Measurements from ENCODE around the gene NME2. TPM values are rescaled to one million over a fixed set of nuclear protein-coding genes. Genes with fewer than 3 reads are reported as not detected.
"Not testable (repeated sequence)": the region's sequence is repeated elsewhere in the genome, so short reads cannot be mapped to it uniquely, and the experiment has no call there.

Gene NME2
- total RNA-seq, 1 donor from 2014 or later: 262 TPM

- DNase-seq (ENCODE audit: low spot score): no peak
These were observed 13.4 kb upstream of the NME2 start for GRCh38 chr17:51152766-51153209.

DNA sequence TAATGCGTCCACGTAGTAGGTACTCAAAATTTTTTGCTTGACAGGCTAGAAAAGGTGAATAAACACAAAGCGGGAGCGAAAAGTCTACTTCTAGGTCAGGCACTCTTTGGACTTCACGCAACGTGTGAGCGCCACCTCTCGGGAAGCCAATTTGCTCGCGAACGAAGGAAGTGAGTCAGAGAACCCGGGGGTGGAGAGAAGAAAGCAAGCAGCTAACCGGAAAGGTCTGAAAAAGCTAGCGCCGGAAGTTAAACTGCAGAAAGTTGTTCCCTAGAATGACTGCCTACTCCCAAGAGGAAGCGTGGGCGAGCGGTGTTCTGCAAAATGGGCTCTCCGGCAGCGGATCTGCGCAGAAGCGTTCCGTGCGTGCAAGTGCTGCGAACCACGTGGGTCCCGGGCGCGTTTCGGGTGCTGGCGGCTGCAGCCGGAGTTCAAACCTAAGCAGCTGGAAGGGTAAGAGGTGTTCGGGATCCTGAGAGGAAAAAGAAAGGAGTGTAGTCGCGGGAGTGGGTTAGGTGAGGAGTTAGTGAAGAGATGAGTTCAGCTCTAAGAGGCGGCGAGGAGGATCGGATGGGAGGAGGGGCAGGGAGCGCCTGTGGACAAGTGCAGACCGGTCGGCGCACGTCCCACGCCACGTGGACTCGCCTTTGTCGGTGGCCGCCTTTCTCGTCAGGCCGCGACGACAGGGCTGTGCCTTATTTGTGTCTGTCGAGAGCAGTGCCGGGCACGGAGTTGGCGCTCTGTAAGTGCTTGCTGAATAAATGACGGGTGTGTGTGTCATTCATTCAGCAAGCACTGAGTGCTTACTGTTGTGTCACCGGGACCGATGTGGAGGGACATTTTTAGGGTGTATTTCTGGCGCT lies 12.8 kb upstream of the NME2 start, which contains the start of gene NME1:
Gene NME1, plus strand, starts transcription at position 350 of the 863 bp plus-strand sequence. CDS start 2,096 bp downstream, outside the sequence.
- DNase-seq (ENCODE audit: low spot score): peak; percentile 98

DNA sequence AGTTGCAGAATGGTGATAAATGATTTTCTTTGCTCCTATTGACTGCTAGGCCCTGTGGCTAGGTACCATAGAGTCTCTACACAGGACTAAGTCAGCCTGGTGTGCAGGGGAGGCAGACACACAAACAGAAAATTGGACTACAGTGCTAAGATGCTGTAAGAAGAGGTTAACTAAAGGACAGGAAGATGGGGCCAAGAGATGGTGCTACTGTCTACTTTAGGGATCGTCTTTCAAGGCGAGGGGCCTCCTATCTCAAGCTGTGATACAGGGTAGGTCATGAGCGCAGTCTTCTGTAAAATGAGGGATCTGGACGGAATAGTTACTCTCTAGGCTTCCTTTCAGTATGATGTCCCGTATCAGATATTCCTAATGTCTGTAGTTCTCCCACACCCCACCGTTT lies 12.0 kb upstream of the NME2 start:
- no peak for DNase-seq (ENCODE audit: low spot score)

GRCh38 chr17:51155416-51155815 lies 10.8 kb upstream of the NME2 start:
- DNase-seq (ENCODE audit: low spot score): no peak

DNA sequence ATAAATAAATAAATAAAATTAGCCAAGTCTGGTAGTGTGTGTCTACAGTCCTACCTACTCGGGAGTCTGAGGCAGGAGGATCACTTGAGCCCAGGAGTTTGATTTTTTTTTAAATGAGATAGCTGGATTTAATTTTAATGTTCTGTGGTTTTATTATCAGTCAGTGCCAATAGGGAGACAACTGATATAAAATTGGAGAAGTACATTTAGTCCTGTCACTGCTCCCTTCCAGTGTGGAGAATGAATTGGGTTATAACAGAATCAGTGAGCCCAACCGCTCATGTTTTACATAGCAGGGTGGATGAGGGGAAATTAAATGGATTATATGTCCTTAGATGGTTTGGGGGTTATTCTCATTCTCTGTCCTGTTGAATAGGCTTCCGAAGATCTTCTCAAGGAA lies 6.6 kb upstream of the NME2 start:
- DNase-seq (ENCODE audit: low spot score): no peak

DNA sequence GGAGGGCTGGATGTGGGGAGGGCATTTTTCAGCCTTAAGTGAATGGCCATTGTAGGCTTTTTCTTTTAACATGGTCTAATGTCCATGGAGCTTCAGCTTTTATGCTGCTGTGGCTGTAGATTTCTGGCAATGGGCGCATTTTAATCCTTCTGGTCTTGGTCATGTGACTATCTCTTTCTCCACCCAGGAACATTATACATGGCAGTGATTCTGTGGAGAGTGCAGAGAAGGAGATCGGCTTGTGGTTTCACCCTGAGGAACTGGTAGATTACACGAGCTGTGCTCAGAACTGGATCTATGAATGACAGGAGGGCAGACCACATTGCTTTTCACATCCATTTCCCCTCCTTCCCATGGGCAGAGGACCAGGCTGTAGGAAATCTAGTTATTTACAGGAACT lies 4.7 kb upstream of the NME2 start:
- DNase-seq (ENCODE audit: low spot score): no peak

GRCh38 chr17:51164911-51165679 lies 1.1 kb upstream of the NME2 start:
- DNase-seq (ENCODE audit: low spot score): no peak

DNA sequence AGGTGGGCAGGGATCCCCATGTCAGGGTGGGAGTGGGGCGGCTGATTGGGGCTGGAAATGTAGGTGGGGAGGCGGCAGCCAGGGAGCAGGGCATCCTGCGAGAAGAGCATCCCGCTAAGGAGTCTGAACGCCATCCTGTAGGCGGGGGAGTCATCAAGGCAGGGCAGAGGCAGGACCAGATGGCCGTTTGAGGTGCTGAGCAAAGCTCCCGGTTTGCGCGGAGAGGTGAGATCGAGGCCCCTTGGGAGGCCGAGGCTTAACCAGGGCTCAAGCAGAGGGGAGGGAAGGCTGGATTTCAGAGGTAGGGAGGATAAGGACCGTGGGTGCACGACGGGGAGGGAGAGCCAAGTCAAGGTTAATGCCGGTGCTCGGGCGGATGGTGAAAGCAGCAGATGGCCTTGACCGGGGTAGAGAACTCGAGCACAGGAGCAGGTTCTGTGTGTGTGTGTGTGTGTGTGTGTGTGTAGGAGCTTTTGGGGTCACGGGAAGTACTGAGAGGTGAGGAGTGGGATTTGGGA lies 472 bp upstream of the NME2 start:
- DNase-seq (ENCODE audit: low spot score): no peak

DNA sequence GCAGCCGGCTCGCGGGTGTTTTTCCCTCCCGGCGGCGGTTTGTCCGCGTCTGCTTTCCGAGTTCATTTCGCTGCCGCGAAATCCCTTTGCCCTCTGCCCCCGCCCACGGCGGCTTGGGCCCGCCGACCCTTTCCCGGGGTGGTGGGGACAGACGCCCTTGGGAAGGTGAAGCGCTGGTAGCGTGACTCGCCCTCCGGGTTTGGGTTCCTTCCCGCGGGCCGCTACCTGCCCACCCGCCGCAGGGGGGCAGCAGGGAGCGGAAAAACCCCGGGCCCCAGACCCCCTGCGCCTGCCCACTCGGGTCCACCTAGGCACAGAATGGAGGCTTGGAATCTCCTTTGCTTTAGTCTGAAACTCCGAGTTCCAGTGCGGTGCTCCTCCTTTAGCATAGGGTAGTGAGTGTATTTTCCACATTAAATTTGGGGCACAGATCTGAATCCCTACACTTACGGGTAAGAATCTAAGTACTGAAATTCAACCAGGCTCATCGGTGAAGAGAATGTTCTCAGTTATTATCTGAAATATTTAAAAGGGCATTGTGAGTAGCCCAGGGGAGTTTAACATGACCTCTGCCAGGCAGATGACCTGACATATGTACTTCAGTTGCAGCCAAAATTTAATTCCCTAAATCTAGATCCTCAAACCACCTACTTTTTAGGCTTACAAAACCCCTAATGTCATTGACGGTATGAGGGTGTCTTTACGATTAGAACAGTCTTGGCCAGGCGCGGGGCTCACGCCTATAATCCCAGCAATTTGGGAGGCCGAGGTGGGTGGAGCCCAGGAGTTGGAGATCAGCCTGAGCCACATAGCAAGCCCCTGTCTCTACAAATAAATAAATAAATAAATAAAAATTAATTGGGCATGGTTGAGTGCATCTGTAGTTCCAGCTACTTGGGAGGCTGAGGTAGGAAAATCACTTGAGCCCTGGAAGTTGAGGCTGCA lies 1.0 kb downstream of the NME2 start:
- DNase-seq (ENCODE audit: low spot score): peak; percentile 19

DNA sequence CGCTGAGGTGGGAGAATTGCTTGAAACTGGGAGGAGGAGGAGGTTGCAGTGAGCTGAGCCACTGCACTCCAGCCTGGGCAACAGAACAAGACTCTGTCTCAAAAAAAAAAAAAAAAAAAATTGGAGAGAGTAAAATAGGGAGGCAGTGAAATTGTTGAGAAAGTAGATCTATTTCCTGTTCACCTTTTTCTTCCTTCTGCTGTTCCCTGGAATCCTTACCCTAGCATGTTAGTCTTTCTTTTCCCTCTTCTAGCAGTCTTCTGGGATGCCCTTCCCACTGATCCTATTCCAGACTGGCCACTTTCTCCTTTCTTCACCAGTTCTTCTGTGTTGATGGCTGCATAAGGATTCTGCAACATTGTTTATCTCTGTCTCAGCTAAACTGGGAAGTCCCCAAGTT lies 3.1 kb downstream of the NME2 start:
- DNase-seq (ENCODE audit: low spot score): no peak

DNA sequence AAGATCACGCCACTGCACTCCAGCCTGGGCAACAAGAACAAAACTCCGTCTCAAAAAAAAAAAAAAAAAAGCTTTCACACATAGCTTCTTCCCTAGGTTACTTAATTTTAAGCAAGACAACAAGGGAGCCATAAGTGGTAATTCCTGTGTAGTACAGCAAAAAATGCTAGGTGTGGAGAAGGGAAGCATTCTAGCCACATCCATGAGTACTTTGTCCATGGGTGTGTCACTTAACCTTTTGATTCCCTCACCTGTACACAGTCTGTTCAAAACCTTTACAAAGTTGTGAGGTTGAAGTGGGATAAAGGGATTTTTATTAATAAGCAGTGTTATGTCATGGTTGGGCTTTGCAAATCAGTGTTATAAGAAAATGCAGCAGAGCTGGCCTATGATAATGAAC lies 4.5 kb downstream of the NME2 start:
- DNase-seq (ENCODE audit: low spot score): no peak

GRCh38 chr17:51172030-51172429 lies 5.8 kb downstream of the NME2 start:
- not testable (repeated sequence) for DNase-seq (ENCODE audit: low spot score)

DNA sequence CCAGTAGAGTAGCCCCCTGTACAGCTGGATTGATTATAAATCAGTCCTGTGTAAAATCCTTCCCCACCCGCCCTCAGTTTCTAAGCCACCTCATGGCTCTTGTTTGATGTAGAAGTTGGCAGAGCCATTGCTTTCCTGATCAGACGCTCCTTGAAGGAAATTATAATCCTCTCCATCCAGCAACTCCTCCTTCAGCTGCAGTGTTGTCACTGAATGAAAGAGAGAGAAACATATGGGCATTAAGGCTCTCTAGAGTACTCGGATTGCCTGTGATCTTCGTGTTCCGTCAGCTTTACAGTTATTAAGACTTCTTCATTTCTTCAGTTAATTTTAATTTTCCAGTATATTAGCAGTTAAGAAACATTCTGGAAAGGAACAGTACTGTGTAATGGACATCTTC lies 14.3 kb downstream of the NME2 start:
- no peak for DNase-seq (ENCODE audit: low spot score)

DNA sequence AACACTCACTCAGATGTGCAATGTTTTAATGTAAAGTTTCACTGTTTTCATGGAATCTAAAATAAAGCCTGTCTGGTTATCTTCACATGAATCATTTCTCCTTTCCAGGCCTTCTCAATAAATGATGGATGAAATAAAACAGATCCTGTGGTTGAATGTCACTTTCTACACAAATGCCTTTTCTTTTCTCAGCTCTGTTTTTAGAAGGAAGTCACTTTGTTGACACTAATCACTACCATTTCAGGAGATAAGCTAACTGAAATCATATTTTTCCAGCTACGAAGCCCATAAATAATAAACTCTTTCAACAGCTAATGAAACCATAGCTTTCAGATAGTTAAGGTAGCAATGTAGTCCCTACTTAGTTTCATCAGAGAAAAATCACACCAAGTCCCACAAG lies 17.9 kb downstream of the NME2 start:
- no peak for DNase-seq (ENCODE audit: low spot score)

DNA sequence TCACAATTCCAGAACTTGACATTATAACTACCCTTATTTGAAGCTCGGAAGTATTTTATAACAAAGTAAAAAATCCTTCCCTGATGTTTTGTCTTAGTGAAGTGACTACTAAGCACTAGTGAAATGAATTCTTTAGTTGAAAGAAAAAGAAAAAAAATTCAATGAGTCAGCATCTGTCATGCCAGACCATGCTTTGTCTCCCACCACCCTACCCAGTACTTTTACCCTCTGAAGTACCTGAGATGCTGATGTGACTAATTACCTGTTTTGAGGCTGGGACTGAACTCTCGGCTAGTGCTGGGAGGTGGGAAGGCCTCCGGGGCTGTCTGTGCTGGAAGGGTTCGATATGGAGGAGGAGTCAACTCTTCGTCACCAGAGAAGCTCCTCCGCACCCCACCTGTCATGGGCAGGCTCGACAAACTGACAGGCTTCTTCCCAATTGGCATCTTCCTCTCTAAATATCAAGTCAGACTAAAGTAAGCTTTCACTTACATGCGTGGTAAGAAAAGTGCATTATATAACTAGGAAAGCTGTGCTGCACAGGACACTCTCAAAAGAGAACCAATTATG lies 19.6 kb downstream of the NME2 start:
- no peak for DNase-seq (ENCODE audit: low spot score)

DNA sequence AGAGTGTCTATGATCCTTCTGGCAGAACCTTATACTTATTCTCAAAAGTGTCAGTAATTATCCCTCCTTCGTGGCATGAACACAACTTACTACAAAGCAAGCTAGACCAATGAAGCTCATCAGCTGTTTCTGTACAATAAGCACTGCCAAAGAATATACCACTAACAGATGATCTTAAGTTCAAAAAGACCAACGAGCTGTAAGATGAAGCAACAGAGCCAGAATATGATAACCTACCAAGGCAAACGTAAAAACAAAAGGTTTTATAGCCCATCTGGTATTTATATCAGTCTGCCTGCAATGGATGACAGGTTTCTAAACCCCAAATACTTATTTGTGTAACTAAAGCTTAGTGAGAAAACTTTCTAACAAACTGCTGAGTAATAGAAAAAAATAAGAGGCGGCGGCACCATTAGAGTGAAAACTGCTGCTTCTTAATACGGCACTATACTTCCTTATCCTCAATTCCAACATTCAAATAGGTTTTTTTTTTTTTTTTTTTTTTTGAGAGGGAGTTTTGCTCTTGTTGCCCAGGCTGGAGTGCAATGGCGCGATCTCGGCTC lies 22.1 kb downstream of the NME2 start:
- DNase-seq (ENCODE audit: low spot score): no peak

DNA sequence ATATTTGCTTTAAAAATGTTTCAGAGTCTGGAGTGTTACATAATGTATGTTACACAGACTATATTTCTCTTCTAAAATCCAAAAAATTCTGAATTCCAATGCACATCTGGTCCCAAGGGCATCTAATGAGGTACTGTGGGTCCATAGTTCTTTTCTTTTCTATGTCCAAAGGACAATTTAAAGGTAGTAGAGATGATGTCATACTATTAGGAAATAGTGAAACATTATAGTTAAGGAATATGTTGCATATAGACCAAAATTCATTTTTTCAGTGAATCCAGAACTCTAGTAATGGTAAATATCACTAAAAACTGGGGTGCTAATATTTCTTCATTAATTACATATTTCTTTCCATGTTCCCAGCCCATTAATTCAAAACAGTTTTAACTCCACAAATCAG lies 23.0 kb downstream of the NME2 start:
- no peak for DNase-seq (ENCODE audit: low spot score)

DNA sequence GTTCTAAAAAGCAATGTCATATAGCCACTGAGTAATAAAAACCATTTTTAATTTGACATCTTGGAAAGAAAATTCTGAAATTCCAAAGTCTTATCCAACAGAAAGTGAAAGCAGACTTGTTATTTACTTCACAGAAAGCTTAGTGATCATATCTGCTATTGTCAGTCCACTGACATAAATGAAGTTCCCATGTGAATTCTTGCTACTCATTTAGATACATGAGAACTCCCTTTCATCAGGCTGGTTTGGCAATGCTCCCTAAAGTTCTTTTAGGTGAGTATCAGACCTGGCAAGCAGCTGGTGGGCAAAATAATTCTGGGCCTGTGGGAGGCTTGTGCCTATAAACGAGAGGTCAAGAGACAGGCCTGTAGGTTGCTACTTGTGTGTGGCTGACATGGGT lies 23.4 kb downstream of the NME2 start:
- no peak for DNase-seq (ENCODE audit: low spot score)

GRCh38 chr17:51191895-51192294 lies 25.7 kb downstream of the NME2 start:
- no peak for DNase-seq (ENCODE audit: low spot score)

DNA sequence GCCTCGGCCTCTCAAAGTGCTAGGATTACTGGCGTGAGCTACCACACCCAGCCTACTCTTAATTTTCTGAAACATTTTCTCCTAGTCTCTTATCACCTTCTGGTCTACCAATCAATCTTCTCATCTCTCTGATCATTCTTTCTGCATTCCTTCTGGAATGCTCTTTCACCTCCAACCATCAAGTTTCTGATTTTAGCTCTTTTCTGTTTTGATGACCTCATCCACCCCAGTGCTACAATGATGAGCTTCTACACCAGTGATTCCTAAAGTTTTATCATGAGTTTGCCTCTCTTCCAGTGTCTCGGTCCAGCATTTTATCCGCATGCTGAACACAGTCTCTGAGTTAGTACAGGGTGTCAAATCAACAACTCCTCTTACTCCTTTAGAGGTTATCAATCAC lies 31.5 kb downstream of the NME2 start:
- DNase-seq (ENCODE audit: low spot score): no peak

DNA sequence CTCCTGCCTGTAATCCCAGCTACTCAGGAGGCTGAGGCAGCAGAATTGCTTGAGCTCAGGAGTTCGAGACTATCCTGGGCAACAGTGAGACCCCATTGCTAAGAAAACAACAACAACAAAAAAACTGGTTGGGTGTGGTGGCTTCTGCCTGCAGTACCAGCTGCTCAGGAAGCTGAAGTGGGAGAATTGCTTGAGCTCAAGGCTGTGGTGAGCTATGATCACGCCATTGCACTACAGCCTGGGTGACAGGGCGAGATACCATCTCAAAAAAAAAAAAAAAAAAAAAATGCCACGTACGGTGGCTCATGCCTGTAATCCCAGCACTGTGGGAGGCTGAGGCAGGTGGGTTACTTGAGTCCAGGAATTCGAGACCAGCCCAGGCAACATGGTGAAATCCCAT lies 34.1 kb downstream of the NME2 start:
- DNase-seq (ENCODE audit: low spot score): no peak
